DMS79 (cell line): ENCODE data around the gene ZNF532.

Source experiments
- DNase-seq: peaks from one replicate; lab custom pipeline; 2025; lab: John Stamatoyannopoulos, UW

Gene ZNF532

GRCh38 chr18:58867281-58867961, 2.7 kb downstream of the ZNF532 start:
- DNase-seq, result no peak

- no peak for DNase-seq
Measured at GRCh38 chr18:58868440-58868839, 3.8 kb downstream of the ZNF532 start.

- DNase-seq, result no peak
Measured at GRCh38 chr18:58870130-58870529, 5.5 kb downstream of the ZNF532 start.

- DNase-seq, result no peak
Measured at GRCh38 chr18:58870621-58871020, 5.9 kb downstream of the ZNF532 start.

GRCh38 chr18:58871514-58872420, 7.1 kb downstream of the ZNF532 start:
- no peak for DNase-seq

GRCh38 chr18:58878640-58879039, 14.0 kb downstream of the ZNF532 start:
- DNase-seq, result no peak

- DNase-seq, result no peak
Measured at GRCh38 chr18:58881477-58881876, 16.8 kb downstream of the ZNF532 start.

GRCh38 chr18:58882044-58882443, 17.4 kb downstream of the ZNF532 start:
- no peak for DNase-seq

- no peak for DNase-seq
Measured at GRCh38 chr18:58882686-58883085, 18.0 kb downstream of the ZNF532 start.

GRCh38 chr18:58884680-58885079, 20.0 kb downstream of the ZNF532 start:
- DNase-seq, result no peak

- no peak for DNase-seq
Measured at GRCh38 chr18:58886431-58886830, 21.8 kb downstream of the ZNF532 start.

GRCh38 chr18:58886864-58887612, 22.4 kb downstream of the ZNF532 start:
- DNase-seq, result no peak

- DNase-seq, result no peak
Measured at GRCh38 chr18:58887613-58887963, 22.9 kb downstream of the ZNF532 start.

GRCh38 chr18:58891776-58892175, 27.1 kb downstream of the ZNF532 start:
- no peak for DNase-seq

- DNase-seq, result no peak
Measured at GRCh38 chr18:58892488-58892887, 27.8 kb downstream of the ZNF532 start.

GRCh38 chr18:58893388-58894099, 28.9 kb downstream of the ZNF532 start:
- no peak for DNase-seq

- no peak for DNase-seq
Measured at GRCh38 chr18:58894930-58895329, 30.3 kb downstream of the ZNF532 start.

- DNase-seq, result no peak
Measured at GRCh38 chr18:58895385-58895784, 30.7 kb downstream of the ZNF532 start.

GRCh38 chr18:58896268-58896667, 31.6 kb downstream of the ZNF532 start:
- DNase-seq, result no peak

GRCh38 chr18:58896734-58897508, 32.2 kb downstream of the ZNF532 start:
- DNase-seq, result no peak
